PC-3 (cell line): ENCODE measurements around the gene SEC23IP.
"Not testable (repeated sequence)": the region's sequence is repeated elsewhere in the genome, so short reads cannot be mapped to it uniquely, and the experiment has no call there.

ENCODE experiments used
- EZH2 ChIP-seq: fragments of 300-600 bp; sonication (generic); IDR thresholded peaks from one replicate; pipeline ENCODE4 v1.6.1; 2017; ENCODE audit warnings: antibody characterized with exemption, mild to moderate bottlenecking, low read length; ENCODE audit not compliant: unreplicated experiment
- EZH2phosphoT487 ChIP-seq: fragments of 300-600 bp; sonication (generic); IDR thresholded peaks from 2 replicates; pipeline ENCODE4 v1.6.1; 2018; ENCODE audit warnings: mild to moderate bottlenecking, antibody characterized with exemption, low read length, borderline replicate concordance

DNA sequence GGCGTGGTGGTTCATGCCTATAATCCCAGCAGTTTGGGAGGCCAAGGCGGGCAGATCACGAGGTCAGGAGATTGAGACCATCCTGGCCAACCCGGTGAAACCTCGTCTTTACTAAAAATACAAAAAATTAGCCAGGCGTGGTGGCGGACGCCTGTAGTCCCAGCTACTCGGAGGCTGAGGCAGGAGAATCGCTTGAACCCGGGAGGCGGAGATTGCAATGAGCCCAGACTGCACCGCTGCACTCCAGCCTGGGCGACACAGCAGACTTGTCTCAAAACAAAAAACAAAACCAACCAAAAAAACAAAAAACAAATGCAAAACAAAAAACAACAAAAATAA, 712 bp upstream of the SEC23IP start:
- TF ChIP-seq EZH2phosphoT487, EZH2: not testable (repeated sequence)
